Thoracic aorta (tissue), 2 donors: ENCODE results near the gene GLP2R. TPM values are rescaled to one million over a fixed set of nuclear protein-coding genes. Genes with fewer than 3 reads are reported as not detected.

Experiments
- ATAC-seq: fragments of 150-250 bp; one replicate; pipeline ENCODE4 v1.8.0; 2017; ENCODE audit warnings: low read depth; ENCODE audit not compliant: insufficient number of reproducible peaks, low FRiP score
- DNase-seq: peaks from one replicate; pipeline ENCODE4 v3.0.0-alpha.2; 2020; ENCODE audit warnings: low spot score
- H3K27ac ChIP-seq, 2 donors: fragments of 200-600 bp; sonication (generic); 1 replicate in 1 of 2; 2 replicates in 1 of 2; pipeline ENCODE4 v1.5.1; 2016; ENCODE audit warnings: mild to moderate bottlenecking in 2 of 2, moderate library complexity in 2 of 2
- H3K27me3 ChIP-seq: fragments of 200-600 bp; sonication (generic); replicated peaks from 2 replicates; pipeline ENCODE4 v1.6.0; 2016; ENCODE audit warnings: mild to moderate bottlenecking; ENCODE audit not compliant: insufficient read depth
- H3K36me3 ChIP-seq: fragments of 200-600 bp; sonication (generic); one replicate; pipeline ENCODE4 v1.5.1; 2016
- H3K4me1 ChIP-seq, 2 donors: fragments of 200-600 bp; sonication (generic); 1 replicate in 1 of 2; 2 replicates in 1 of 2; pipeline versions ENCODE4 v1.5.1 to v1.6.0; 2016; ENCODE audit warnings: low read depth in 2 of 2, mild to moderate bottlenecking in 1 of 2; ENCODE audit not compliant: control insufficient read depth in 1 of 2
- H3K4me3 ChIP-seq: fragments of 200-600 bp; sonication (generic); 2 replicates; pipeline ENCODE4 v1.5.1; 2016; ENCODE audit warnings: mild to moderate bottlenecking
- H3K9me3 ChIP-seq: fragments of 200-600 bp; sonication (generic); 2 replicates; pipeline ENCODE4 v1.5.1; 2016
- total RNA-seq, 2 donors: library from RNA; depleted of rRNA; stranded (reverse); fragments of >200 nt; gene quantifications; one replicate each; pipeline versions ENCODE4 v1.1.0 to v1.2.3, GENCODE V29; 2016
- TF ChIP-seq, protein P1 (sequence below): fragments of 200-600 bp; sonication (generic); IDR thresholded peaks from one replicate; pipeline ENCODE4 v1.5.1; 2019; ENCODE audit warnings: antibody characterized with exemption

The GLP2R gene
- total RNA-seq, 2 donors from 2014 or later = 2.3 TPM; not detected in 1

DNA sequence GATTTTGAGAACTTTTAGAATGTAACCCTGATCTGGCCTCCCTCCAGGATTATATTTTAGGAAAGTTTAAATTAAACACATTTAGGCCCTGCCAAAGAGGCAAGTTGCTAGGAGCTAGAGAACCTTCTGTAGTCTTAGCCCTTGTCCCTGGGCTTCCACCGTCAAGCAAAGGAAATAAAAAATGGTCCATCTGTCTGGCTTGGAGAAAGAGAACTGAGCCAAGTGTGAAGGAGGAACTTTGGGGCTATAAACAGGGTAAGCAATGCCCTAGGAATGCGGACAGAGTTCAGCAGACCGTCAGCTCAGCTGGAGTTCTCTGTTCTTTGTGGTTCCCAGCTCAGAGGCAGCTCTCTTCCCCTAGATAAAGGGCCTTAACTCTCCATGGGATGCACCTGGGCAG lies 49.7 kb downstream of the GLP2R start:
- Histone ChIP-seq H3K4me1 (peaks cover 12 to 16% of the 10 kb centered on the region in 2 donors), H3K9me3 (no peaks in the 10 kb centered on the region), H3K27me3 (no peaks in the 10 kb centered on the region), H3K4me3 (no peak overlapping the region), H3K27ac (peak overlapping the region in 1 of 2 donors; percentile 3), H3K36me3 (no peaks in the 10 kb centered on the region)
- ATAC-seq (no peak), DNase-seq (no peak)
- TF ChIP-seq, protein P1, sequence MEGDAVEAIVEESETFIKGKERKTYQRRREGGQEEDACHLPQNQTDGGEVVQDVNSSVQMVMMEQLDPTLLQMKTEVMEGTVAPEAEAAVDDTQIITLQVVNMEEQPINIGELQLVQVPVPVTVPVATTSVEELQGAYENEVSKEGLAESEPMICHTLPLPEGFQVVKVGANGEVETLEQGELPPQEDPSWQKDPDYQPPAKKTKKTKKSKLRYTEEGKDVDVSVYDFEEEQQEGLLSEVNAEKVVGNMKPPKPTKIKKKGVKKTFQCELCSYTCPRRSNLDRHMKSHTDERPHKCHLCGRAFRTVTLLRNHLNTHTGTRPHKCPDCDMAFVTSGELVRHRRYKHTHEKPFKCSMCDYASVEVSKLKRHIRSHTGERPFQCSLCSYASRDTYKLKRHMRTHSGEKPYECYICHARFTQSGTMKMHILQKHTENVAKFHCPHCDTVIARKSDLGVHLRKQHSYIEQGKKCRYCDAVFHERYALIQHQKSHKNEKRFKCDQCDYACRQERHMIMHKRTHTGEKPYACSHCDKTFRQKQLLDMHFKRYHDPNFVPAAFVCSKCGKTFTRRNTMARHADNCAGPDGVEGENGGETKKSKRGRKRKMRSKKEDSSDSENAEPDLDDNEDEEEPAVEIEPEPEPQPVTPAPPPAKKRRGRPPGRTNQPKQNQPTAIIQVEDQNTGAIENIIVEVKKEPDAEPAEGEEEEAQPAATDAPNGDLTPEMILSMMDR = no peak

DNA sequence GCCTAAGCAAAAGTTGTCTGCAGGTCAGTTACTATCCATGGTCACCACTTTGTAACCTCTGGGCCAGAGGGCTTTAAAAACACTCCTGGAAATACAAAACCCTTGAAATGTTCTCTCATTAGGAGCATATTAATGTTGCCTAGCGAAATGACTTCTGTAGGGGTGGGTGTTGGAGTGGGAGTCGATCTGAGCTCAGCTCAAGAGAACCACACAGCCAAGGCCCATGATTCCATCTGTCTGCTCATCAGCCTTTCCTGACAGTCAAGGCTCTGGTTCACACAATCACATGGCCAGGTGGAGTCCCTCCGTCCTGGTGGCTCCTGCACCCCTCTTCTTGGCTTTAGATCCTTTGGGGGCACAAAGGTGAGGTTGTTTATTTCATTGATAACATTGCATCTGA lies 52.6 kb downstream of the GLP2R start:
- peaks cover 3% of the 10 kb centered on the region for H3K9me3 ChIP-seq
- peaks cover 12 to 16% of the 10 kb centered on the region in 2 donors for H3K4me1 ChIP-seq
- no peak overlapping the region for H3K4me3 ChIP-seq
- ATAC-seq (no peak), DNase-seq (no peak)
- TF ChIP-seq, protein P1 = no peak
- H3K27me3 ChIP-seq = no peaks in the 10 kb centered on the region
- no peaks in the 10 kb centered on the region for H3K36me3 ChIP-seq
- H3K27ac ChIP-seq = no peak overlapping the region

DNA sequence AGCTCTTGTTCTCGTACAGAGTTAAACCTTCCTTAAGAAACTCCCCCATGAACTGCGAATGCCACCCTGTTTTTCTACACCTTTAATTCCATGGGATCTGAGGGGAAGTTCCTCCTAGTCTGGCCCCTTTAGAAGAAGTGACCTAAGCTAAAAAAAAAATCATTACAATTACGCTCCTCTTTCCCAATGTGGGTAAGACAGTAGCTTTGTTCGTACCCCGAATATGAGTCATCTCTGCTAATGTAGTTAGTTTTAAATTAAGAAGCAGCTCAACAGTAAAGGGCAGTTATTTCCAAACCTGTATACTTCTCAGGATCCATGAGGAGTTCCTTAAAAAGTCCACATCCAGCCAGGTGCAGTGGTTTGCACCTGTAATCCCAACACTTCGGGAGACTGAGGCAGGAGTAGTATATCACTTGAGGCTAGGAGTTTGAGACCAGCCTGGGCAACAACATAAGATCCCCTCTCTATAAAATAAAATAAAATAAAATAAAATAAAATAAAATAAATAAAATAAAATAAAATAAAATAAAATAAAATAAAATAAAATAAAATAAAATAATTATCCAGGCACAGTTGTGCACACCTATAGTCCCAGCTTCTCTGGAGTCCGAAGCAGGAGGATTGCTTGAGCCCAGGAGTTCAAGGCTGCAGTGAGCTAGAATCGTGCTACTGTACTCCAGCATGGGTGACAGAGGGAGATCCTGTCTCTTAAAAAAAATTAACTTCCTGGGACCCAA lies 53.2 kb downstream of the GLP2R start:
- Histone ChIP-seq H3K36me3 (no peaks in the 10 kb centered on the region), H3K27me3 (no peaks in the 10 kb centered on the region), H3K4me3 (no peak overlapping the region), H3K9me3 (peaks cover 3% of the 10 kb centered on the region), H3K4me1 (peaks cover 12 to 16% of the 10 kb centered on the region in 2 donors), H3K27ac (no peak overlapping the region)
- DNase-seq (no peak), ATAC-seq (no peak)
- TF ChIP-seq, protein P1 = no peak

DNA sequence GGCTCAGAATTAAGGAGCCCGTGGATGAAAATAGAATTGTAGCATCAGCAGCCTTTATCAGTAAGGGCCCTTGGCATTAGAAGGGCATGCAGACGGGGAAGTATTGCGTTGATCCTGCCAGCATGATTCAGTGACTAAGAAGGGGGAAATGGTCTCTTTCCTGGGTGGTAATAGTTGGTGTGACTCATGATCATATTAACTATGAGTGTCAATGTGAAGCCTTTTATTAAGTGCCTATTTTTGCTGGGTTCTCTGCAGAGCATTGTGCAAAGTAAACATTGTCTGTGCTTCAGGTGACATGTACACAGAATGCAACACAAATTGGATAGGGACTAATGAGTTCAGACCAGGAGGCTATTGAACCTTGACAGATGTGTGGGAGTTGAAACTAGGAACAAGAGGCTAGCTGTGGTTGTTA lies 54.9 kb downstream of the GLP2R start:
- no peak for DNase-seq
- H3K27me3 ChIP-seq = no peaks in the 10 kb centered on the region
- H3K36me3 ChIP-seq = no peaks in the 10 kb centered on the region
- H3K27ac ChIP-seq = no peak overlapping the region
- H3K9me3 ChIP-seq = peaks cover 3% of the 10 kb centered on the region
- peaks cover 5 to 7% of the 10 kb centered on the region in 2 donors for H3K4me1 ChIP-seq
- TF ChIP-seq, protein P1 = no peak
- ATAC-seq = no peak
- H3K4me3 ChIP-seq = no peak overlapping the region

- Histone ChIP-seq H3K9me3 (peaks cover 3% of the 10 kb centered on the region), H3K27me3 (no peaks in the 10 kb centered on the region), H3K27ac (no peak overlapping the region), H3K4me1 (no peaks in the 10 kb centered on the region), H3K4me3 (no peak overlapping the region), H3K36me3 (no peaks in the 10 kb centered on the region)
- TF ChIP-seq, protein P1 = no peak
- ATAC-seq (no peak), DNase-seq (no peak)
These were observed 57.7 kb downstream of the GLP2R start for GRCh38 chr17:9883451-9883850.
